ENCODE measurements around the gene UNC5B.

DNA sequence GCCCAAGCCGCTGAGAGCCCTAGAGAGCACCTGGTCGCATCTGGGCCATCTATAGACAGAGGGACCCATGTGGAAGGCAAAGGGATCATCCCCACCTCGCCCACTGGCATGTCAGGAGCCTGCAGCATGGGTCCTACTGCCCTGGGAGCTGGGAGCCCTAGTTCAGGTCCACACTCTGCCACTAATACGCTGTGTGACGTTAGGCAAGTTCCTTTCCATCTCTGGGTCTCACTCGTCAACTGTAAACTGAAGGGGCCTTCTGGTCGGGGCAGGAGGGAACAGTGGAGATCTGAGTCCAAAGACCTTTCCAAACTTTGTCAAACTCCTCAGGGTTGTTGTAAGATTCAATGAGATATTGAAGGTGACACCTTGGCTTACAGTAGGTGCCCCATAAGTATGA, 23.4 kb downstream of the UNC5B start:
- TF ChIP-seq CTCF (IDR thresholded peaks at IDR 0.05; ENCODE audit: insufficient read depth, low read length) (no peak), SPI1 (IDR thresholded peaks at IDR 0.05; ENCODE audit: borderline replicate concordance, low read depth) (no peak), REST (IDR thresholded peaks at IDR 0.05; ENCODE audit: insufficient replicate concordance, low read depth) (no peak)
